ENCODE measurements around the gene REEP1.

- TF ChIP-seq POLR2AphosphoS5 (IDR thresholded peaks at IDR 0.05; ENCODE audit: low read depth, low read length) (no peak), CTCF (IDR thresholded peaks at IDR 0.05) (no peak), REST (IDR thresholded peaks at IDR 0.05; ENCODE audit: insufficient read depth in 1 of 2, low read depth in 2 of 2, low read length in 1 of 2) (no peak)
These were observed 27.5 kb upstream of the REEP1 start for GRCh38 chr2:86364894-86365293.

Measured in Panc1 (cell line).